Activated CD4-positive, alpha-beta T cell treated with anti-CD3 and anti-CD28 coated beads for 36 hours (primary cell): ENCODE results near the gene DLGAP4. TPM values are rescaled to one million over a fixed set of nuclear protein-coding genes. Genes with fewer than 3 reads are reported as not detected.
"Not testable (repeated sequence)": the region's sequence is repeated elsewhere in the genome, so short reads cannot be mapped to it uniquely, and the experiment has no call there.

ENCODE experiments used
- ATAC-seq: fragments of 200-7000 bp; cut with Tn5 transposase; one replicate; pipeline ENCODE4 v1.10.0; 2021; ENCODE audit warnings: mild to moderate bottlenecking, moderate library complexity
- CTCF ChIA-PET: fragments of 350-600 bp; sonication (Branson Sonifier 250); formaldehyde crosslinking; loops from one replicate; lab custom pipeline; 2021; ENCODE audit warnings: antibody characterized with exemption; lab: Charles Lee
- POLR2A ChIA-PET: fragments of 350-600 bp; sonication (Branson Sonifier 250); formaldehyde crosslinking; loops from one replicate; lab custom pipeline; 2021; ENCODE audit warnings: antibody characterized with exemption, inconsistent platforms; lab: Charles Lee
- DNase-seq: peaks from one replicate; pipeline ENCODE4 v3.0.0-alpha.2; 2020
- H3K27ac Mint-ChIP-seq: one replicate; pipeline ENCODE4 v1.8.0; 2021; ENCODE audit warnings: mixed read lengths
- H3K27me3 Mint-ChIP-seq: one replicate; pipeline ENCODE4 v1.8.0; 2021; ENCODE audit warnings: mixed read lengths
- H3K36me3 Mint-ChIP-seq: one replicate; pipeline ENCODE4 v1.8.0; 2021; ENCODE audit warnings: low read depth, mixed read lengths
- H3K4me1 Mint-ChIP-seq: one replicate; pipeline ENCODE4 v1.8.0; 2021; ENCODE audit warnings: mixed read lengths
- H3K4me3 Mint-ChIP-seq: one replicate; pipeline ENCODE4 v1.8.0; 2021; ENCODE audit warnings: mild to moderate bottlenecking, moderate library complexity, mixed read lengths
- H3K9me3 Mint-ChIP-seq: one replicate; pipeline ENCODE4 v1.8.0; 2021; ENCODE audit warnings: low read depth, mixed read lengths
- intact Hi-C, 2 experiments: fragments of 100-400 bp; cut with DNase I in 1 of 2; cut with micrococcal nuclease in 1 of 2; formaldehyde crosslinking; loops; one replicate each; pipeline versions ENCODE4 v1.14.2 to v1.15.1; 2022 to 2024; cut with DNase I, micrococcal nuclease
- total RNA-seq, 2 experiments: library from RNA; stranded (reverse); gene quantifications; one replicate each; pipeline ENCODE4 v1.2.3, GENCODE V29; 2021

DLGAP4 gene
- total RNA-seq, 2 experiments from 2014 or later: 19.0 to 21.8 TPM

DNA sequence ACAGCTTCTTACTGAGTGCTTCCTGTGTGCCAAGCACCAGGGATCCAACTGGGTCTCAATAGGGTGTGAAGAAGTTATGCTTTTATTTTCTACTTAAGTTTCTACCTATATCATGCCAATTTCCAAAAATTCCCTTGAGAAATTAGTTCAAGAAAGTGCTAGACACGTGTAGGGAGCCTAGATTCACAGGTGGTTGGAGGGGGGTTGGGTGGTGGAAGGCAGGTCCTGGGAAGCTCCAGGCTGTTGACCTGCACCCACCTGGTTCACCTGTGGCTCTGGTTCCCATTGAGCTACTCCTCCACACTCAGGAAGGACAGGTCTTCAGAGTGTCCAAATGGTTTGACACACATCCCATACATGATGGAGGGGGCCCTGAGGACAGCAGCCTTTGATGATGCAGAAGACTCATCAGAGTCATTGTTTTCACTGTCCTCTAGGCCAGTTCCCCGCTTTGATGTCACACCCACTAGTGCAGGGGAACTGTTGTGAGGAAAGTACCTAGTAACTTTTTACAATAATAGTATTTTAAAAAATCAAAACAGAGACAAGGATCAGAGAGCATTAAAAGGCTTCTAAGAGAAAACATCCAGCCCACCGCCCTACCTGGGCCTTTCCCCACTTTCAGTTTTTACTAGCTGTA lies 195.3 kb downstream of the DLGAP4 start:
- ChIA-PET CTCF (interaction anchor here (0.6 to 1.8 kb wide), 5 partner anchors 9 to 387 kb away, joined by 3 to 6 read pairs (median 3); no protein-coding TSS in a partner anchor), POLR2A (interaction anchor here (1.7 kb wide), 1 partner anchor 9 kb away, joined by 6 read pairs; no protein-coding TSS in a partner anchor)
- Mint-ChIP-seq H3K4me1 (peaks cover 8% of the 10 kb centered on the region), H3K27me3 (no peaks in the 10 kb centered on the region), H3K4me3 (no peak overlapping the region), H3K36me3 (peaks cover 11% of the 10 kb centered on the region), H3K9me3 (no peaks in the 10 kb centered on the region), H3K27ac (peak overlapping the region; percentile 19)
- intact Hi-C loops: no loop called here
- ATAC-seq: peak; percentile 49
- peak; percentile 25 for DNase-seq

DNA sequence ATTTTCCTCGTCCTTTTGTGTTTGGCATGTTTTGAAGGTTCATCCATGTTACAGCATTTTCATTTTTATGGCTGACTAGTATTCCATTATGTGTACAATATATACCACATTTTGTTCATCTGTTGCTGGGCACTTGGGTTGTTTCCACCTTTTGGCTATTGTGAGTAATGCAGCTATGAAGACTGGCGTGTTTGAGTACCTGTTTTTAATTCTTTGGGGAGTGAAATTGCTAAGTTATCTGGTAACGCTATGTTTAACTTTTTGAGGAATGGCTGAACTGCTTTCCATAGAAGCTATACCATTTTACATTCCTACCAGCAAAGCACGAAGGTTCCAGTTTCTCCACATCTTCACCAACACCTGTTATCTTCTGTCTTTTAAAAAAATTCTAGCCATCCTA lies 198.2 kb downstream of the DLGAP4 start:
- ChIA-PET CTCF (no interaction called here), POLR2A (no interaction called here)
- Mint-ChIP-seq H3K27ac (no peak overlapping the region), H3K27me3 (no peaks in the 10 kb centered on the region), H3K4me3 (no peak overlapping the region), H3K9me3 (no peaks in the 10 kb centered on the region), H3K4me1 (peaks cover 8% of the 10 kb centered on the region), H3K36me3 (peaks cover 11% of the 10 kb centered on the region)
- DNase-seq (no peak), ATAC-seq (no peak)
- intact Hi-C loops: no loop called here

DNA sequence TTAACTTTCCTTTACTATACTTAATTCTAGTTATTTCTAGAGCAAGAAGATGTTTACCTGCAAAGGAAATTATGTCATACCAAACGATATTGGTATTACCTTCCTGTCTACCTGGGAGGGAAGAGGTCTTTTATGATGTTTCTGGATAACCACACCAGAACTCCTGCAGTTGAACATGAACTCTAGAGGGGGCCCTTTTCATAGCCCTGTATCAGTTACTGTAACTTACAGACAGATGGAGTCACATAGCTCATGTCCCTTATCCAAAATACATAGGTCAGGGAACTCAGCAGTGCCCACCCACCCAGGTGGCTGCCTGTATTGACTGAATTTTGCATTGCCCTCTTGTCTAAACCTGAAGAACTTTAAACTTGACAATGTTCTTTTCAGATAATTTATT lies 200.1 kb downstream of the DLGAP4 start:
- CTCF ChIA-PET: interaction anchor here (0.6 to 1.0 kb wide), 4 partner anchors 14 to 372 kb away, joined by 3 read pairs; no protein-coding TSS in a partner anchor
- POLR2A ChIA-PET: no interaction called here
- DNase-seq (no peak), ATAC-seq (peak; percentile 74)
- Mint-ChIP-seq H3K4me1 (peaks cover 8% of the 10 kb centered on the region), H3K4me3 (no peak overlapping the region), H3K9me3 (no peaks in the 10 kb centered on the region), H3K27ac (no peak overlapping the region), H3K36me3 (peaks cover 5% of the 10 kb centered on the region), H3K27me3 (no peaks in the 10 kb centered on the region)
- intact Hi-C loops: no loop called here

DNA sequence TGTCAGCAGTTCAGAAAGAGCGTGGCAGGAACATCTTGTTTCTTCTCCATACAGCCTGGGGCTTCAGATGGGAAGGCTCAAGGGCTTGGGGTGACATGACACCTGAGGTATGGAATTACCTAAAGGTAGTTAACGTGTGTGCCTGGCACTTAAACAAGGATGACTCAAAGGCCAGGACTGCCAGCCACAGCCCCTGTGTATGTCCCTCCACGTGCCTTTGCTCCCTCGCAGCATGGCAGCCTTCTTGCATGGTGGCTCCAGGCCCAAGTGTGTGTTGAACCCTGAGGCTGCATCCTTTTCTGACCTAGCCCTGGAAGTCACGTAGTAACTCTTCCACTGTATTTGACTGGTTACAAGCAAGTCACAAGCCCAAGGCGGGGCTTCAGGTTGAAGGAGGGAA lies 201.6 kb downstream of the DLGAP4 start:
- ChIA-PET CTCF (no interaction called here), POLR2A (no interaction called here)
- H3K27me3 Mint-ChIP-seq: no peaks in the 10 kb centered on the region
- DNase-seq: no peak
- intact Hi-C loops: no loop called here
- H3K9me3 Mint-ChIP-seq: no peaks in the 10 kb centered on the region
- H3K4me1 Mint-ChIP-seq: peaks cover 2% of the 10 kb centered on the region
- H3K27ac Mint-ChIP-seq: no peak overlapping the region
- peaks cover 5% of the 10 kb centered on the region for H3K36me3 Mint-ChIP-seq
- H3K4me3 Mint-ChIP-seq: no peak overlapping the region
- no peak for ATAC-seq

DNA sequence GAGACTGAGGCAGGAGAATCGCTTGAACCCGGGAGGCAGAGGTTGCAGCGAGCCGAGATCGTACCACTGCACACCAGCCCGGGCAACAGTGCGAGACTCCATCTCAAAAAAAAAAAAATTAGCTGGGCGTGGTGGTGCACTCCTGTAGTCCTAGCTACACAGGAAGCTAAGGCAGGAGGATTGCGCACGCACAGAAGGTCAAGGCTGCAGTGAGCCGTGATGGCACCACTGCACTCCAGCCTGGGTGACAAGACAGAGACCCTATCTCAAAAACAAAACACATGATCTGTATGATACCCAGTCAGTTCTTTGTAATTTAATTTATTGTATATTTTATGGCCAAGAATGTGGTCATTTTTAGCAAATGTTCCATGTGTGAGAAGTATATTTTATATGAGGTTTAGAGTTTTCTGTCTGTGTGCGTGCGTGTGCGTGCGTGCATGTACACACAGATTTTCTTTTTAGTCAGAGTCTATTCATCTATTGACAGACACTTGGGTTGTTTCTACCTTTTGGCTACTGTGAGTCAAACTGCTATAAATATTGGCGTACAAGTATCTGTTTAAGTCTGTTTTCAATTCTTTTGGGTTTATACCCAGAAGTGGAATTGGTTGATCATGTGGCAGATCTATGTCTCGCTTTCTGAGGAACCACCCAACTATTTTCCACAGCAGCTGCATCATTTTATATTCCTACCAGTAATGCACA lies 213.0 kb downstream of the DLGAP4 start:
- POLR2A ChIA-PET: interaction anchor here (0.5 to 0.6 kb wide), 3 partner anchors 249 to 721 kb away, joined by 3 to 4 read pairs (median 3); no protein-coding TSS in a partner anchor
- CTCF ChIA-PET: interaction anchor here (0.7 kb wide), 1 partner anchor 76 kb away, joined by 3 read pairs; no protein-coding TSS in a partner anchor
- ATAC-seq: peak; percentile 87

DNA sequence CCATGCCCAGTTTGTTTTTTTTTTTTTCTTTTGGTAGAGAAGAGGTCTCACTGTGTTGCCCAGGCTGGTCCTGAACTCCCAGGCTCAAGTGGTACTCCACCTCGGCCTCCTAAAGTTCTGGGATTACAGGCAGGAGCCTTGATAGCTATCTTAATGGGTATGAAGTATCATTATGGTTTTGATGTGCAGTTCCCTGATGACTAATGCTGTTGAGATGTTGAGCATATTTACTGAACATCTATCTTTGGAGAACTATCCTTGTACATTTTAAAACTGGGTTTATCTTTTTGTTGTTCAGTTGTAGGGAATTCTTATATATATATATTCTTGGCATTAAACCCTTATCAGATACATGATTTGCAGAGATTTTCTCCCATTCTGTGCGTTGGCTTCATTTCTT lies 213.8 kb downstream of the DLGAP4 start:
- ChIA-PET CTCF (interaction anchor here (0.7 kb wide), 1 partner anchor 75 kb away, joined by 3 read pairs; no protein-coding TSS in a partner anchor), POLR2A (no interaction called here)
- no peaks in the 10 kb centered on the region for H3K9me3 Mint-ChIP-seq
- ATAC-seq (peak; percentile 55), DNase-seq (no peak)
- H3K4me1 Mint-ChIP-seq: peaks cover 14% of the 10 kb centered on the region
- peak overlapping the region; percentile 76 for H3K27ac Mint-ChIP-seq
- H3K27me3 Mint-ChIP-seq: no peaks in the 10 kb centered on the region
- no peak overlapping the region for H3K4me3 Mint-ChIP-seq
- intact Hi-C loops: loop anchor here in 1 of 2 experiments (1.0 to 2.0 kb wide), 2 partner anchors 53 to 55 kb away; partner anchors contain the start of gene TGIF2
- peaks cover 2% of the 10 kb centered on the region for H3K36me3 Mint-ChIP-seq

More for the DNA sequence above, 213.0 kb downstream of the DLGAP4 start:
- H3K27ac Mint-ChIP-seq: peak overlapping the region; percentile 76
- intact Hi-C loops: loop anchor here in 1 of 2 experiments (1.0 to 2.0 kb wide), 2 partner anchors 54 kb away; partner anchors contain the start of gene TGIF2
- peak; percentile 61 for DNase-seq
- no peak overlapping the region for H3K4me3 Mint-ChIP-seq
- H3K27me3 Mint-ChIP-seq: no peaks in the 10 kb centered on the region
- H3K36me3 Mint-ChIP-seq: peaks cover 2% of the 10 kb centered on the region
- no peaks in the 10 kb centered on the region for H3K9me3 Mint-ChIP-seq
- peaks cover 14% of the 10 kb centered on the region for H3K4me1 Mint-ChIP-seq

DNA sequence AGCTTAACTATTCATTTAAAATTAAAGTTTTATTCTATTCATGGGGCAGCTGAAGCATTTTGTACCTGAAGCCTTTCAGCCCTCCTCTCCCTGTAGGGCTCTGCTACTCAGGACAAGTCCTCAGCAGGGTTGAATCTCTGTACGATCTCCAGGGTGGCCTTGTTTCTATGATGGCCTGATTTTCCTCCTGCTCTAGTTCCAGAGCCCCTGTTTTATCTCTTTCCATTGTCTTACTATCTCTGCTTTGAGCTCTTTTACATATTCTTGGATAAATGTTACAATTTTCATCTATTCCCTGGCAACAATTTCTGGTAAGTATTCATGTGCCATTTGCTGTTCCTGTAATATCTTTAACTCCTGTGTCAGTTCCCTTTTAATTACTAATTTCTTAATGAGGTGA lies 215.4 kb downstream of the DLGAP4 start:
- CTCF ChIA-PET: no interaction called here
- intact Hi-C loops: no loop called here
- POLR2A ChIA-PET: no interaction called here
- peak overlapping the region; percentile 59 for H3K27ac Mint-ChIP-seq
- no peak overlapping the region for H3K4me3 Mint-ChIP-seq
- ATAC-seq (no peak), DNase-seq (no peak)
- H3K27me3 Mint-ChIP-seq: no peaks in the 10 kb centered on the region
- H3K4me1 Mint-ChIP-seq: peaks cover 14% of the 10 kb centered on the region
- no peaks in the 10 kb centered on the region for H3K9me3 Mint-ChIP-seq
- peaks cover 5% of the 10 kb centered on the region for H3K36me3 Mint-ChIP-seq

DNA sequence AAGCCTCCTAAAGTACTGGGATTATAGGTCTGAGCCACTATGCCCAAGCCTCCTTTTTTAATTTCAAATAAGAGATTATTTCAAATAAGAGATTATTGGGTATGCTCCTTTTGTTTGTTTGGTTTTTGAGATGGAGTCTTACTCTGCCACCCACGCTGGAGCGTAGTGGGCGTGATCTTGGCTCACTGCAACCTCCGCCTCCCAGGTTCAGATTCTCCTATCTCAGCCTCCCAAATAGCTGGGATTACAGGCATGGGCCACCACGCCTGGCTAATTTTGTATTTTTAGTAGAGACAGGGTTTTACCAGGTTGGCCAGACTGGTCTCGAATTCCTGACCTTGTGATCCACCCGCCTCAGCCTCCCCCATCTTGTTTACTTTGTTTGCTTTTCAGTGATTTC lies 216.3 kb downstream of the DLGAP4 start:
- H3K9me3 Mint-ChIP-seq, H3K27me3 Mint-ChIP-seq, H3K27ac Mint-ChIP-seq, H3K4me3 Mint-ChIP-seq, H3K36me3 Mint-ChIP-seq, DNase-seq, ATAC-seq, intact Hi-C loops, CTCF ChIA-PET: not testable (repeated sequence)
- H3K4me1 Mint-ChIP-seq: peaks cover 14% of the 10 kb centered on the region
- POLR2A ChIA-PET: interaction anchor here (0.6 kb wide), 1 partner anchor 424 kb away, joined by 3 read pairs; no protein-coding TSS in a partner anchor

DNA sequence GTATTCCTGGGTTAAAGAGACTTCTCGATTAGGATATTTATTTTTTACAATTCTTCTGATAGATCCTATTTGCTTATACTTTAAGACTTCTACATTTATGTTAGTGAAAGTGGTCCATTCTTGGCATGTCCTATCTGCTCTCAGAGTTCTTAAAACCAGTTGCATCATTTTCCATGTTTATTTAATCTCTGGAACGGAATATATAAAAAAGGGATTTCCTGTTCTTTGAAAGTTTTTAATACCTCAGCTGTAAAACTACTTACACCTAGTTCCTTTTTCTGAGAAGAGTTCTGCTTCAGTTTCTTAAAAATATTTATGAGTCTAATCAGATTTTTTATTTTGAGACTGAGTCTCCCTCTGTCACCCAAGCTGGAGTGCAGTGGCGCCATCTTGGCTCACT lies 217.2 kb downstream of the DLGAP4 start:
- Mint-ChIP-seq H3K4me1 (peaks cover 13% of the 10 kb centered on the region), H3K36me3 (peaks cover 11% of the 10 kb centered on the region), H3K27ac (no peak overlapping the region), H3K27me3 (no peaks in the 10 kb centered on the region), H3K4me3 (no peak overlapping the region), H3K9me3 (no peaks in the 10 kb centered on the region)
- intact Hi-C loops: no loop called here
- ChIA-PET CTCF (no interaction called here), POLR2A (no interaction called here)
- ATAC-seq (no peak), DNase-seq (no peak)

DNA sequence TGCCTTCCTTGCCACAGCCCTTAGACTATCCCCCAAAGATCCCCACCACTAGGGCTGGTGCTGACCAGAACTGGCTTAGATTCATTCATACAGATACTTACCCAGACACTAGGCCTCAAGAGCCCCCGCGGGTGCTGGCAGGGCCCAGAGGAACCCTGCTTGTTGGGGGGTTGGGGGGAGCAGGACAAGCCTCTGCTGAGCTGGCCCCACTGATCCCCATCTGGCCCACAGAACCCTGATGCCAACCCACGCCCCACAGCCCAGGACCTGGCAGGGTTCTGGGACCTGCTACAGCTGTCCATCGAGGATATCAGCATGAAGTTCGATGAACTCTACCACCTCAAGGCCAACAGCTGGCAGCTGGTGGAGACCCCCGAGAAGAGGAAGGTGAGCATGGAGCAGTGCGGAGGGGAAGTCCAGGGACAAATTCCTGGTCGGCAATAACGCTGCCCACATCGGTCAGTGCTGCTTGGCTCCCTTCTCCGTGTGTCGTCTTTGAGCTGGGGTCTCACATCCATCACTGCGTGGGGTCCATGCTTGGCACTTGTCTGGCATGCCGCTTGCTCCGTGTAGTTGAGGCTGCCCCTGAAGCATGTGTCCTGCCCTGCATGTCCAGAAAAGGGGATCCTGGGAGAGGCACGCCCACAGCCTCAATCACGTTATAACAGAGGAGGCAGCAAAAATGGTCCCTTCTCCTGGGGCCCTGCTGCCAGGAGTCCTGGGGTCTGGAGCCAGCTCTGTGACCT lies 219.7 kb downstream of the DLGAP4 start:
- ATAC-seq (no peak), DNase-seq (no peak)
- CTCF ChIA-PET: interaction anchor here (1.3 kb wide), 1 partner anchor 60 kb away, joined by 5 read pairs; no protein-coding TSS in a partner anchor

DNA sequence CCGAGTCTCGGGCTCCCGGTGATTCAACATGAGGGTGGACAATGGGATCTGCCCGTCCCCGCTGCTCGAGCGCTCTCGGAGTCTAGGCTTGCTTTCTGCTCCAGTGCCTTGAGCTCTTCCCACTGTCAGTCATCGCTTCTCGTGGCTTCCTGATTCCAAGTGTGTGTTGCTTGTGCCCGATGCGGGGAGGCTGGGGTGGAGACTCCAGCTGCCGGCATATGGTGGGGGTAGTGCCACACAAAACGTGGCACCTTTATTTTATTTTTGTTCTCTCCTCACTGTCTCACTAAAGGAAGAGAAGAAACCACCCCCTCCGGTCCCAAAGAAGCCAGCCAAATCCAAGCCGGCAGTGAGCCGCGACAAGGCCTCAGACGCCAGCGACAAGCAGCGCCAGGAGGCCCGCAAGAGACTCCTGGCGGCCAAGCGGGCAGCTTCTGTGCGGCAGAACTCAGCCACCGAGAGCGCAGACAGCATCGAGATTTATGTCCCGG lies 220.4 kb downstream of the DLGAP4 start:
- intact Hi-C loops: no loop called here
- Mint-ChIP-seq H3K9me3 (no peaks in the 10 kb centered on the region), H3K27ac (no peak overlapping the region), H3K27me3 (no peaks in the 10 kb centered on the region), H3K4me3 (no peak overlapping the region), H3K4me1 (no peaks in the 10 kb centered on the region), H3K36me3 (peaks cover 11% of the 10 kb centered on the region)
- ATAC-seq (no peak), DNase-seq (no peak)
- POLR2A ChIA-PET: no interaction called here
- CTCF ChIA-PET: interaction anchor here (1.2 to 1.3 kb wide), 2 partner anchors 11 to 60 kb away, joined by 4 to 5 read pairs; no protein-coding TSS in a partner anchor

More for the DNA sequence above, 219.7 kb downstream of the DLGAP4 start:
- no peak overlapping the region for H3K27ac Mint-ChIP-seq
- no peaks in the 10 kb centered on the region for H3K27me3 Mint-ChIP-seq
- no peak overlapping the region for H3K4me3 Mint-ChIP-seq
- peaks cover 11% of the 10 kb centered on the region for H3K36me3 Mint-ChIP-seq
- POLR2A ChIA-PET: no interaction called here
- H3K4me1 Mint-ChIP-seq: no peaks in the 10 kb centered on the region
- no peaks in the 10 kb centered on the region for H3K9me3 Mint-ChIP-seq
- intact Hi-C loops: no loop called here
